GM18526 (cell line): ENCODE data around the gene TGFBR2.

ENCODE experiments used
- POLR2A ChIP-seq: IDR thresholded peaks from 3 replicates; pipeline ENCODE4 v1.6.1; 2011; ENCODE audit not compliant: insufficient read length; ENCODE audit errors: extremely low read depth

The TGFBR2 gene

DNA sequence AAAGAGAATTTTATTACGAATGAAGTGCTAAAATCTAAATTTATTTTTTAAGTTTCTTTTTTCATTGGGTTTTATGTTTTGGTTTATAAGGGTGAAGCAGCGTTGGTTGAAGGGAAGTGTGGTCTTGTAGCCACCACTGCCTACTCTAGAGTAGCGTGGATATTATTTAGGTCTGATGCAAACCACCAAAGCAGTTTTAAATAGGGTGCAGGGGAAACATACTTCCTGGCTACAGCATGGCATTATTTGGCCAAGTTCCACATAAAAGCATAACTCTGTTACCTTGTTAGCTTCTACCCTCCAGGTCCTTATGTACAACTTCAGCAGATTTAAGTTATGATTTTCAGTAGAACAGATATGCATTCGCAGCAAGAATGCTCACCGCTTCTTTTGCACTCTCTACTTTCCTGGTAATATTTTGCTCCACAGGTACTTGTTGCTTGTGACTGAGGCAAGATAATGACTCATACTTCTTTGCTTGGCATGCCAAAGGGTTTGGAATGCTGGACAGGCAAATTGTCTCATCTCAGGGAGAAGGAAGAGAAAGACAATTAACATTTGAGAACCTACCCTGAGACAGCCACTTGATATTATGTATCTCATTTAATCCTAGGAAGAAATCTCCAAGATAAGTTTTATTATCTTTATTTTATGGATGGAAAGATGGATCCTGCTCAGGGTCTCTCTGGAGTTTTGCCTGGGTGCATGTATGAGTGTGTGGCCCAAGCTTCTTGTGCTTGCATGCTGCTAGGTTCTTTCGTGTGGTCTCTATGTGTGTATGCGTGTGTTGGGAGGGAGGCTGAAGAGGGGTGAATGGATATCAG is 5.4 kb downstream of the TGFBR2 start:
- TF ChIP-seq POLR2A: no peak

DNA sequence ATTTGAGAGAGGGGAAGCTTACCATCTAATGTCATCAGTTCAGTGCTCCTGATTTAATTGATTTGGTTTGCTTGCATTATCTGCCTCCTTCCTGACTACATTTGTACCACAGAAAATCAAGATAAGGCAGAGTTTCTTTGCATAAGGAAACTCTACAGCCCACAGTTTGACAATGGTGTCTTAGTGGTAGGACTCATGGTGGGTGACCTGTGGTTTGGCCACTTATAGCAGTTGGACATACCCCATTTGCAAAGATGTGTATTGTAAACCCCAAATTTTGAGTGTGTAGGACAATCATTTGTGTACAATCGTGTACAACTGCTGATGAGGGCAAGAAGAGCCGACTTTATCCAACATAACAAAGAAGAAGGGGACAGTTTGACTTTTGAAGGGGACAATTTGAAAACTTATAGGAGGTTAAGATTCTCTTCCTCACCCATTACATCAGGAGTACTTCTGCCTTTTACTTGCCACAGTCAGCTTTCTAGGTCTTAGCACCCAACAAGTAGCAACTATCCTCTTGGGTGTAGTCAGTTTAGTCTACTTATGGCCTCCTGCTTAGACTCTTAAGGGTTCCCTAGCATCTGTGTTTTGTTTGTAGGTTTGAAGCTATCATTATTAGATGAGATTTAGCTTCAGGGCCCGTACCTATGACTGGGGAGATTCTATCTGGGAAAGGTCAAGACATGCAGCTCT is 6.2 kb downstream of the TGFBR2 start:
- TF ChIP-seq POLR2A: no peak

DNA sequence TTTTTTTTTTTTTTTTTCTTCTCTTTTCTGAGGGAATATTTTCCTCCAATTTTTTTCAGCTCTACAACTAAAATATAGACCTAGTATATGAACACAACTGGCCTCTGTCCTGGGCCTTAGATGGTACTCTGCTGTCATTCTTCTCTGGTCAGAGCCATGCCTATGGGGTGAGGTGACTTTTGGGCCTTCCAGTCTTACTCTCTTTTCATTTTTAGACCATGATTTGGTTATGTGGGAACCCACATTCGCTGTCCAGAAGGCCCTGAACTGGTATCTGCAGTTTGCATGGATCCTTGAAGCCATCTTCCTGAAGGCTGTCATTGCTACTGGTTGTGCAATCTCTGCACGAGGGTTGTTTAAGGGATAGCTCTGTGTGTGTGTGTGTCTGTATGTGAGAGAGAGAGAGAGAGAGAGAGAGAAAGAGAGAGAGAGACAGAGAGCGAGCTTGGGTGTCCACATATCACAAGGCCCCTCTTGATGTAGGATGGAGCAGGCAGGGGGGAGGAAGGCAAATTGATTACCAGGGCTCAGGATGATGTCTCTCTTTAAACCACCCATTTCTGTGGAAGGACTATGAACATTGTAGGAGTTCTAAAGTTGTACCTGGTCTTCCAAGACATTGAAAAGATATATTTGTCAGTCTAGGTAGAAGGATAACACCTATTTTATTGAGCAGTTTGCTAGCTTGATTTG is 6.9 kb downstream of the TGFBR2 start:
- no peak for TF ChIP-seq POLR2A

DNA sequence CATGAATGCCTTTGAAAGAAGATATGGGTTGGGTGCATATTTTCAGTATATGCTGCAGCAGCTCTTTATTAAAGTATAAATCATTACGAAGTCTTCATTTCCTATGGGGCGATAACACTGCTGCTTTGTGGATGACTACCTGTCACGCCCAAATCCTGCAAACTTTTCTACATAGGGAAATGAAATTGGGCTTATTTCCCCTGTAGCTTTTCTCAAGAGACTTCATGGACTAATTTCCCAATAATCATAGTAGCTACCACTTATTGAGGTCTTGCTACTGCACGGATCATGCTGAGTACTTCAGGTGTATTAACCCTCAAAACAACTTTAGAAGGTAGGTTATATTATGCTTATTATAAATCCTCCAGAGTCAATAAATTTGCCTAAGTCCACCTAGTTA is 8.0 kb downstream of the TGFBR2 start:
- no peak for TF ChIP-seq POLR2A

DNA sequence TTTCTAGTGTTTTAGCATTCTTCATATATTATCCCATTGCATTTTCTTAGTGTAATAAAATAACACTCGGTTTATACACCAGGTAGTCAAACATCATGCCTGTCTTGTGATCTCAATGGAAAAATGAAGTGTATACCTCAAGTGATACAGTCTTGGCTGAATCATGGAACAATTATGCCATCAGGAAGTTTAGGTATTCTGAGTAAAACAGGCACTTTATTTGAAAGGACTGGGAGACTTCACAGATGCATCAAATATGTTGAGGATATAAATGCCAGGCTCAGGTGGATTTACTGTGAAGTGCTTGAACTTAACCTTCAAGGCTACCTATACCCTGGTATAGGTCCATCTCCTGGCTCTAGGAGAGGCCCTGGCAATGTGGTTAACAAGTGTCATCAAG is 8.5 kb downstream of the TGFBR2 start:
- TF ChIP-seq POLR2A: no peak

DNA sequence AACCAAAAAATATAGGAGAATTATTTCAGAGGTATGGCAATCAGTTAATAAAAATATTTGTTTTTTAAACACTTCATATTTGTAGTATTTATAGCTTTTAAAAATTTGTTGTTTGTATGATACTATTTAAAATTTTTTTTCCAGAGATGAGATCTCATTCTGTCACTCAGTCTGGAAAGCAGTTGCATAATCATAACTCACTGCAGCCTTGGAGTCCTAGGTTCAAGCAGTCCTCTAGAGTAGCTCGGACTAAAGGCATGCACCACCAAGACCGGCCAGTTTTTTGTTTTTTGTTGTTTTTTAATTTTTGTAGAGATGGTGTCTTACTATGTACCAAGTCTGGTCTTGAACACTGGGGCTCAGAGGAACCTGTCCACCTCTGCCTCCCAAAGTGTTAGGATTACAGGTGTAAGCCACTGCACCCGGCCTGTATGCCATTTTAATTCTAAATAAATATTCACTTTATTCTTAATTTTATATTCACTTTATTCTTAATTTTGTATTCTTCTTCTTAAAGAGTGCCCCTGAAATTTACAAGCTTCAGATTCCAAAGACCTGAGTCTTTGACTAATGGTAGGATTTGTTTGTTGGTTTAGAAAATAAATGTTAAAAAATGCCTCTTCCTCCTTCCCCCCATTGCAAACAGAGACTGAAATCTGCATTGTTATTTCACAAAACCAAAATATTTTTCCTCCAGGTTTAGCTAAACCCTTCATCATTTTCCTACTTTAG is 9.4 kb downstream of the TGFBR2 start:
- TF ChIP-seq POLR2A: no peak

DNA sequence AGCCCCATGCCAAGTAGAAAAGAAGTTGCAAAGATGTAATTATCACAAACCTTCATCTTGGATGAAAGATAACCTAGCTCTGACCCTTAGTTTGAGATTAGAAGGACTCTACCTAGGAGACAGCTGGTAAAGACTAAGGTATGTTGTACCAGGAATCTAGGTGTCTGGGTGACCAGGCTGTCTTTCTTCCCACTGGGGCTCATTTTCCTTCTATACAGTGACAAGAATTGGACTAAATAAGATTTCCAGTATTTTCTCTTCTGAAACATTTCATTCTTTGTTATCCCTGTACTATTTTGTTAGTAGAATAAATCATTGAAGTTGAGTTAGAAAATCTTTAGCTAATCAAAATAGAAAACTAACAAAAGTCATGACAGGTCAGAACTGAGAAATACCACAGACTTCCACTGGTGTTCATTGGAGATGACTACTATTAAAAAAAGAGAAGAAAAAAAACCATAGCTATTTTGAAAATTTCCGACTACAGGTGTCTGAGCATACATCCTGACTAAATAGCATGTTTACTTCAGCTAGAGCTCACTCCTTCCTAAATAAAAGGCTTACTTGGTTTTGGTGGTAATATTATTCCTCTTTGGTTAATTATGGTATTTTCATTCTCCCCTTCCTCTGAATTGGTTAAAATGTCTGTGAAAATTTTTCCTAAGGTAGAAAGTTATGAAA is 10.1 kb downstream of the TGFBR2 start:
- no peak for TF ChIP-seq POLR2A

DNA sequence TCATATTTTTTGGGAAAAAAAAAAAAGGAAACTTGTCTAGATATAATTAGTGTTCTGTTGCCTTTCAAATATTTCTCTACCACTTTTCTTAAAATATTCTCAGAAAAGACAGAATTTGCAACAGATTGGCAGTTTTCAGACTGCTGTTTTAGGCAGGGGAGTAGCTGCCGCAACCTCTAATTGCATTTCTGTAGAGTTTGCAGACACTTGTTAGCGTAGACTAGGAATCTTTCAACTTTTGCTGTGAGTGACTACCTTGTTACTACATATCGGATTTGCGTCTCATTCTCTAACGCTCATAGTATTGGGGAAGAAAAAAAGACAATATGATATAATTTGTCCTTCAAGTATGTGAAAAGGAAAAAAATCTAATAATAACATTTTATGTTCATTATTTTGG is 10.7 kb downstream of the TGFBR2 start:
- no peak for TF ChIP-seq POLR2A

DNA sequence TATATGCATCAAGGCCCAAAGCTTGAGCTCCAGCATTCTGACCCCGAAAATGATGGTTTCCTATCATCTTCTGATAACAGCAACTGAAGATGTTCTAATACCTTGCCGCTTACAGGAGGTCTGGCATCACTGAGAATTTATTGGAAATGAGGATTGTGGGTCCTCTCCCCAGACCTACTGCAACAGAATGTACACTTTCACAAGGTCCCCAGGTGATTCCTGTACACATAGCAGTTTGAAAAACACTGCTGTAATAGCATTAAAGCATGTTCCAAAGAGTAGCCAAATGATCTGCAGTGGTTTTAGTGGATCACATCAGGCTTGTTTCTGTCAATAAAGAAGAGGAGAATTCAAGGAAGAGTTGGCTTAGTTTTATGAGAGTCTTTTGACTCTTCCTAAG is 11.3 kb downstream of the TGFBR2 start:
- TF ChIP-seq POLR2A: no peak

DNA sequence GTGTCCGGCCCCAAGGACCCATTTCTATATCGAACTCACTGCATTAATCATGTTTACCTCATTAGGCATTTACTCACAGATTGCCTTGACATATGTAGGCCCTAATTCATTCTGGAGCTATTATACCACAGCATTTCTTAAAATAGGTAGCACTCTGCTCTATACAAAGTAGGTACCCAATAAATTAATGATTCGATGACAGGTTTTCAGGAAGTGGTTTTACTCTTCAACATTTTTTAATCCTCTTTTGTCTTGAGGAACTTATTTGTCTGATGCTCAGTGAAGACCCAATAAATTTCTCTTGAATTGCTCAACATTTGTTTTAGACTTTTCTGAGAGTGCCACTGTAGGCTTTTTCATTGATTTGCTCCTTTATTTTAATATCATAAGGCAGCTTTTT is 12.1 kb downstream of the TGFBR2 start:
- no peak for TF ChIP-seq POLR2A

DNA sequence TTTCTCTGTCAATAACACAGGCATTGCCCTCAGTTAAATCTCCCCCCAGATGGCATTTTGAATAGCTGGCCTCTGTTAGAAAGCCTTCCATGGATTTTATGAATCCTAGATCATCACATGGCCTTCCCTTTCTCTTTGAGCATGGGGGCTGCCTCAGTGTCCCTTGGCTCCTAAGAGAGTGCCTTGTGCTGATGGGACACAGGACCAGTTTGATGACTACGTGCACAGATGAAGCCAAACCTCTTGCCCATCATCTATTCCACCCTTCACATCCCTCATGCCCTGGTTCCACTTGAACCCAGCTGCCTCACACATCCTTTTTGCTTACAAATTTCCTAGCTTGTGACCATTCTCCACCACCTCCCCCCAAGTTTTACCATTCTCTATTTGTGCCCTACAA is 12.9 kb downstream of the TGFBR2 start:
- TF ChIP-seq POLR2A: no peak

DNA sequence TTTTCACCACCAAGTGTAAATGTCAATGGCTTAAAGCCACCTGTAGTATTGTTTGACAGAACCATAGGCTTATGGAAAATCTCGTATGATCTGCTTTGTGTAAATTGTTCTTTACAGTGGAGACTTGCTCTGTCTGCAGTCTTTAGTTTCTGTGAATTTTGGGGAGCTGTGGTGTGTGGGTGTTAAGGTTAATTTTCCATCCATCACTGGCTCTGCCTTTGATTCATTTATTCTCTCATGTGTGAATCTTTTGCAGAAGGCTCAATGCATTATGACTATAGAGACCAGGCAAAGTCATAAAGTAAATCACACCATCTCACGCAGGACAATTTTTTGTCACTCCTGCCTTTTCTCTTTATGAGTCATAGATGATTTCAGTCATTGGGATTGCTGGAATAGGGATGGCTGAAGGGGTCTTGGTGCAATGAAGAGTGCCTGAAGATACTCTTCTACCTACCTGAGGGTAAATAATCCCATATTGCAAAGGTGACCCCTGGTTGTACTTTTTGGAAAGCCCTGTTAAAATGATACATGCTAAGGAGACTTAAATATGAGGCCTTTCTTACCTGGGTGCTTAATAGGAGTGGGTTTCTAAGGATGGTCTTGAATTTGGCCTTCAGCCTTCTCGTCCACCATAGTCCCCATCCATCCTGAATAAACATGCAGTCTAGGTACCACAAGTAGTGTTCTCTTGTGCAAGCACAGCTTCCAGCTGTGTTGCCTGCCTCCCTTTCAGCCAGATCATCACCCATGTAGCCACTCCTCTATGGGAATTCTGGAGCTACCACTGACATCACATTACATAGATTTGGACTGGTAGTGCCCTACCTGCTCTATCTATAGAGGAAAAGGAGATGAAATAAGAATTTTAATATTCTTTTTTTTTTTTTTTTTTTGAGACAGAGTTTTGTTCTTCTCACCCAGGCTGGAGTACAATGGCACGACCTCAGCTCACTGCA is 14.3 kb downstream of the TGFBR2 start:
- no peak for TF ChIP-seq POLR2A

DNA sequence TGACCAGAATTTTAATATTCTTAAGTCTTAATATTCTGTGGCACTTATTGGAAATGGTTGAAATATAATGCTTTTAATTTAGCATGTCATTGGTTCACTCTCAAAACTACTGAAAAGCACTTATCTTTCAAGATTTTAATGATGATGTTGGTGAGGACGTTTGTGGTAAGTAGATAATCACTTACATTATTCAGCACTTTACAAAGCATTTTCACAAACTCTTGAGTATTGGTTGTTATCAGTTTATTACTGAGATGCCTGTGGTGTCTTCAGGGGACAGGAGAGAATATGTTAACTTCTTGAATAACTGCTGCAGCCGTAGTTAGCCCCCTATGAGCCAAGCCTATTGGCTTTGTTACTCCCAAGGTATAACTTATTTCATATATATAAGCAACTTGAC is 15.2 kb downstream of the TGFBR2 start:
- no peak for TF ChIP-seq POLR2A

DNA sequence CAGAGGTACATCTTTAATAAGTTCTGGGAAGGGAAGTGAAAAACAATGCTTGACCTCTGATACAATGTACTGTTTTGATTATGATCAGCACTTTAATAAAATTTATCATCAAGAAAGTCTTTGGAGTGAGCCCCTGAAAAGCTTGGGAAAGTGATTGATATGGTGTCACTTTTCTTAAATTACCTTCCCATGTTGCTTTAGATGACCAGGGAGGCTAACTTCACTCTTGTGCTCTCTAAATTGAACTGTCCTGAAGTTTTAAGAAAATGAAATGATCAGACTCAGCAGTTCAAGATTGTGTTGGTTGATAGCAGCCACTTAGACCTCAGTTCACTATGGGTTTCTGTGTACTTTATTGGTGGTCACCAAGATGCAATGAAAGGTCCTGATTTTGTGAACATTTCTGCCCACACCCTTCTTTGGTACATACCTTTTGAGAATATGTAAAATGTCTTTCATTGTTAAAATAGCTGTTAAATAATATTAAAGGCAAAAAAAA is 15.7 kb downstream of the TGFBR2 start:
- TF ChIP-seq POLR2A: no peak
